ENCODE measurements around the gene AXDND1. TPM values are rescaled to one million over a fixed set of nuclear protein-coding genes. Genes with fewer than 3 reads are reported as not detected.

AXDND1 gene
- total and polyA plus RNA-seq, 2 of the 8 experiments (the other 6 are each of a cell fraction or from before 2014, with no cell fraction given) = 0.61 TPM; not detected in 1

GRCh38 chr1:179541774-179542173 is 176.0 kb downstream of the AXDND1 start (continued):
- no peak for TF ChIP-seq USF2 (IDR thresholded peaks at IDR 0.05; ENCODE audit: low read length)
